ENCODE measurements around the gene DRD2.

DNA sequence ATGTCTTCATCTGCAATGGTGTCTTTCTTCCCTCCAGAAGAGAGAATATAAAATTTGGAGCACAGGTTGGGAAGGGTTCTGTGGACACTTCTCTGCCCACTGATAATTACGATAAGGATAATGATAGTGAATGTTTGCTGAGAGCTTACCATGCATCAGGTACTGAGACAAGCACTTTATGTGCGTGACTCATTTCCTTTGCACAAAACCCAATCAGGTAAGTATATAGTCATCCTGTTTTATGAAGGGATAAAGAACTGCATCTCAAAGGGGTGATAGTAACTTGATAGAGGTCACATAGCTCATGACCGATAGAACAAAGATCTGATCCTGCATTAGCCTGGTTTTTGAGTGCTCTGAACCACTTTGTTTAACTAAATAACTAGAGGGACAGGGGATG, 9.4 kb downstream of the DRD2 start:
- TF ChIP-seq, protein P1, sequence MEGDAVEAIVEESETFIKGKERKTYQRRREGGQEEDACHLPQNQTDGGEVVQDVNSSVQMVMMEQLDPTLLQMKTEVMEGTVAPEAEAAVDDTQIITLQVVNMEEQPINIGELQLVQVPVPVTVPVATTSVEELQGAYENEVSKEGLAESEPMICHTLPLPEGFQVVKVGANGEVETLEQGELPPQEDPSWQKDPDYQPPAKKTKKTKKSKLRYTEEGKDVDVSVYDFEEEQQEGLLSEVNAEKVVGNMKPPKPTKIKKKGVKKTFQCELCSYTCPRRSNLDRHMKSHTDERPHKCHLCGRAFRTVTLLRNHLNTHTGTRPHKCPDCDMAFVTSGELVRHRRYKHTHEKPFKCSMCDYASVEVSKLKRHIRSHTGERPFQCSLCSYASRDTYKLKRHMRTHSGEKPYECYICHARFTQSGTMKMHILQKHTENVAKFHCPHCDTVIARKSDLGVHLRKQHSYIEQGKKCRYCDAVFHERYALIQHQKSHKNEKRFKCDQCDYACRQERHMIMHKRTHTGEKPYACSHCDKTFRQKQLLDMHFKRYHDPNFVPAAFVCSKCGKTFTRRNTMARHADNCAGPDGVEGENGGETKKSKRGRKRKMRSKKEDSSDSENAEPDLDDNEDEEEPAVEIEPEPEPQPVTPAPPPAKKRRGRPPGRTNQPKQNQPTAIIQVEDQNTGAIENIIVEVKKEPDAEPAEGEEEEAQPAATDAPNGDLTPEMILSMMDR (IDR thresholded peaks at IDR 0.05 in 4 of 5, conservative IDR thresholded peaks at IDR 0.05 in 1 of 5): no peak
- no peak for TF ChIP-seq POLR2A (IDR thresholded peaks at IDR 0.05)

All from gastrocnemius medialis (tissue), 4 donors.